Cerebellar nuclear complex (tissue), 1 donor: ENCODE measurements around the gene FAM53B.

Source experiments
- DNase-seq, 2 experiments: peaks; one replicate each; lab custom pipeline; 2025; lab: John Stamatoyannopoulos, UW

The FAM53B gene

DNA sequence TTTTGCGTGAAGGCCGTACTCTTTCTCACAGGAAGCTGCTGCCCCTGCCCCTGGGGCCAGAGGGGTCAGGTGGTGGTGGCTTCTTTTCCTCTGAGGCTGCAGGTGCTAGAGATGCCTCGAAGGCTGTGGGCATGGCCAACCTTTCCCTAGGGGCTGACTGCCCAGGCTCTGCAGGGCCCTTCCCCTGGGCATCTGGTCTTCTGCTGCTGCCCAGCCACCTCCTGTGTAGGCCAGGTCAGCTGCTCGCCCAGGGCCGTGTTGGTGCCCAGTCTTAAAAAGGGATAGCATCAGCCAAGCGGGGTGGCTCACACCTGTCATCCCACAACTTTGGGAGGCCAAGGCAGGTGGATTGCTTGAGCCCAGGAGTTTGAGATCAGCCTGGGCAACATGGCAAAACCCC is 114.3 kb downstream of the FAM53B start:
- DNase-seq, result no peak

DNA sequence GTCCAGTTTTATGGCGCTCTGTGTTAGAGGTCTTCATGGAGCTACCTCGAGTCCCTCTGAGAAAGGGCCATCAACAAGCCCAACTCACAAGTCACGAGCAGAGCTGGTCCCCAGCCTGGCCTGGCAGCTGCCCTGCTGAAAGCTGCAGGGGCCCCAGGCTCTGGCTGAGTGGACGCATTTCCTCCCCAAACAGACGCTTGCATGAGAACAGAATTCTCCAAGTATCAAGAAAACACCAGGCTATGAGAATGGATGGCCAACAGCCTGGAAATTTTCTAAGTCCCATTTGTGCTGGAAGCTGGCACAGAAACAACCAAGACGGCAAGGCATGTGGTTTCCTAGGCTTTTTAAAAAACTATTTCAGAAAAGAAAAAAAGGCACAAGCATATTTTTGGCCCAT is 114.8 kb downstream of the FAM53B start:
- DNase-seq, result peak in 1 of 2 experiments; percentile 33

DNA sequence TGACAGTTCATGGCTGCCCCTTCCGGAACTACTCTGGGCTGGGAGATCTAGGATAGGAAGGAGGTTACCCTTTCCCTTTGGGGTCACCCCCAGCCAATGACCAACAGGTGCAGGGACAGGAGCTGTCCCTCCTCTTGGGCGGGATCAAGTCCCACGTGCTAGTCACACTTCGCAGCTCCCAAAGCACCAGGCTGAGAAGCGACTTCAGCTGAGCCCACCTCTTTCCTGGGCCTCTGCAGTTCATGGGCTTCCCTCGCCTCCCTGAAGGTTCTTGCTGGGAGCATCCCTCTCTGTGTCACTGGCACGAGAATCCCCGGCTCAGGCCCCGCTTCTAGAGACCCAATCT is 115.5 kb downstream of the FAM53B start:
- no peak for DNase-seq

DNA sequence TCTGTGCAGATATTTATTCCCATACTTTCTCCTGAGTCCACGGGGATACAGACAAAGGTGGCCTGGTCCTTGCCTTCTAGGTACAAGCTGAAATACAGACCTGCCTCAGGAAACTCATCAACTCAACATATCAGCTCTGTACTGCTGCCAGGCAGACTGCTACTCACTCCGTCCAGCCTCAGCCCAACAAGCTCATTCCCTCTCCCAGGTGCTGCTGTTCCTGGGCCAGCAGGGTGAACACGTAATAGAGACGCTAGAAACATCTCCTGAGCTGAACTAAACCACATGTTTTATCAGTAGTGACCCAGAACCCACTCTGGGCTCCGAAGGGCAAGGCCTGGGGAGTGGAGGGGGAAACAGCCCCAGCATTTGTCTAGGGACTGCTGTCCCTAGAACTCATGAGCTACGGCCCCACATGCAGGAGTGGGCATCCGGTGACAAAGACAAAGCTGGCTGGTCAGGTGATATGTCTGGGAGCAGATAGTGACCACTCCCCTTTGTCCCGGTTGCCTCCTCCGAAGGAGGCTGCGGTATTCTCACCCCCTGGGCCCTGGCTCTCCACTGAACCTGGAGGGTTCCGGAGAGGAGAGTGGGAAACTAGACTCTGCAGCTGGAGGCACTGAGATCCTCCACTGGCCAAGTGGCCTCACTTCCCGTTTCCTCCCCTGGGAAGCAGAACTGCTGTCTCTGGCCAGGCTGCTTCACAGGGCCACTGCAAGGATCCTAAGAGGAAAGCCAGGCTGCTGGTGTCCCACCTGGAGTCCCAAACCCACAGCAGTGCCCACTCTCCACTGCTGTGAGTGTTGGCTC is 116.1 kb downstream of the FAM53B start:
- DNase-seq, result no peak

DNA sequence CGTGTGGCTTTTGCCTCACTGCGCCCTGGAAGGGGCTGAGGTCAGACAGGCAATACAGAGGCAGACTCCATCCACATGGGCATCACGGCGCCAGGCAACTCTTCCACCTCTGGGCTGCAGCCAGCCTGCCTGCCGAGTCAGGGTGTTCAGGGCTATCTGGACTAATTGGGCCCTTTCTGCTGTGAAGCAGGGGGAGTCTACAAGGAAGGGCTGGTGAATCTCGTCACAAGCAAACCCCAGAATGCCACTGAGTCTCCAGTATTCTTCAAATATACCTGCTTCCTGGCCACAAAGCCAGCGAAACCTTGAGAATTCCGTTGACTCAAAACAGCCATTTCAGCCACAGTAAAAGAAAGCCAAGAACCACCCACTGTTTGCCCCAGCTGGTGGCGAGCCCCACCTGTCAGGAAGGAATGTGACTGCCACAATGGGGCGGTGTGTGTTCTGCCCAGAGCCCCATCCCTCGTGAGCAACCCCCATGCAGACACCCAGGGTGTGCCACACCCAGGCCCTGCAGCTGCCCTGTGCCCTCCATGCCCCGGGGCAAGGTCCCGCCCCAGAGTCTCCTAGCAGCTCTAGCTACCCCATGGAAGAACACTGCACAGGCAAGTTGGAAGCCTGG is 117.3 kb downstream of the FAM53B start:
- DNase-seq, result no peak

DNA sequence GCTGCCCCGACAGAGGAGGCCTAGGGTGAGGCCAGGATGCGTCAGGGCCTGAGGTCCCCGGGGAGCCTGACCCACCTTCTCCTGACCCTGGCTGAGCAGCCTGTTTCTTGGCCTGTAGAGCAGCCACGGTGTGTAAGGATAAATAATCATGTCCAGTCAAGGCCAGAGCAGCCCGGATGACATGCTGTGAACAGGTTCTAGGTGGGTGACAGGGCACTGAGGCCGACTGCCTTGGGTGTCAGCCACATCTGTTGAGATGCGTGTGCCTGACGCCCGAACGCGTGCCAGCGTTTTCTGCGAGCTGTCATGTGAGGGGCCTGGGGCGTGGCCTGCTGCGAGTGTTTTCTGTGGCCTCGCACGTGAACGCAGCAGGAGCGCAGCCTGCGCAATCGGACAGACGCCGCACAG is 118.3 kb downstream of the FAM53B start:
- DNase-seq, result no peak

DNA sequence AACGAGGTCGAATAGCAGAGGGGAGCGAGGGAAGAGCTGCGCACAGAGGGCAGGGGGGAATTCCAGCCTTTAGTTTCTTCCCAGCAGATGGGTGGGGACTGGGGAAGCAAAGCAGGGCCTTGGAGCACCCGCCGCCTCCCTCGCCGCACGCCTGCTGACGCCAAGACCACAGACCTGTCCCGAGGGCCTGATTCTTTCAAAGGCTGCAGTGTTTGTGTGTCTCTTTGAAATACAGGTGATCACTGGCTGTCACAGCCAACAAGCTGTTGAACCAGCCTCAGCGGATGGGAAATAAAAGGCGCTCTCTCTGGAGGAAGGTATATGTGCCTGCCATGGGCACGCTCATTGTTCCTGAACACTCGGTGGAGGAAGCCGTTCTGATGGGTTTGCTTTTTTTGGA is 119.3 kb downstream of the FAM53B start:
- no peak for DNase-seq

DNA sequence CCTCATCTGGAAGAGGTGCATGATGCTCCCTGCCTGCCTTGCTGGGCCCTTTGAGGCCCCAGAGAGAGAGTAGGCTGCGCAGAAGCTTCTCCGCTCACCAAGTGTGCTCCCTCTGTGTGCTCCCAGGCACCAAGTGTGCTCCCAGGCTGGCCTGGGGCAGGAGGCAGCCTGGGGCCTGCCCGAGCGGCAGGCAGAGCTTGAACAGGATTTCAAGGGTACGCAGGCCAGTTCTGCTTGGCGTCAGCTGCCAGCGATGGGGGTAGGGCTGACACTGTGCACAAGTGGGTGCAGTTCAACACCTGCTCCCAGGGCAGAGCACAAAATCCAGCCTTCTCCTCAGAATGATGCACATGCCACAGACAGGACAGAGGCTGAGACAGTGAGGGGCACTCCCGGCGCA is 119.7 kb downstream of the FAM53B start:
- DNase-seq, result no peak

DNA sequence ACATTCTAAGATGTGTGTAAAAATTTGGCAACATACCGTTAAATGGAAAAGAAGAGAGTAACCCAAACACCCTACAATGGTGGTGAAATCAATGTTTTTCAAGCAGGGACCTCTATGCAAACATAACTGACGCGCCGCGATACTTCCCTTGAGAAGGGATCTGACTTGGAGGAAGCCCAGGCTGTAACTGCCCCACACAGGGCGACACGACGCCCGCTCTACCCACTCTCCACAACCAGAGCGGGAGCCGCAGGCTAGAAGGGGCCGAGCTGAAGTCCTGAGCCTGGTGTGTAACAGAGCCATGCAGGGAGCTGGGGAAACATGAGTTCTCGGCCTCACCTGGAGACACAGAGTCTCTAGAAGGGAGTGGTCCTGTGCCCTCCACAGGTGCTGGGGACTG is 120.2 kb downstream of the FAM53B start:
- no peak for DNase-seq

DNA sequence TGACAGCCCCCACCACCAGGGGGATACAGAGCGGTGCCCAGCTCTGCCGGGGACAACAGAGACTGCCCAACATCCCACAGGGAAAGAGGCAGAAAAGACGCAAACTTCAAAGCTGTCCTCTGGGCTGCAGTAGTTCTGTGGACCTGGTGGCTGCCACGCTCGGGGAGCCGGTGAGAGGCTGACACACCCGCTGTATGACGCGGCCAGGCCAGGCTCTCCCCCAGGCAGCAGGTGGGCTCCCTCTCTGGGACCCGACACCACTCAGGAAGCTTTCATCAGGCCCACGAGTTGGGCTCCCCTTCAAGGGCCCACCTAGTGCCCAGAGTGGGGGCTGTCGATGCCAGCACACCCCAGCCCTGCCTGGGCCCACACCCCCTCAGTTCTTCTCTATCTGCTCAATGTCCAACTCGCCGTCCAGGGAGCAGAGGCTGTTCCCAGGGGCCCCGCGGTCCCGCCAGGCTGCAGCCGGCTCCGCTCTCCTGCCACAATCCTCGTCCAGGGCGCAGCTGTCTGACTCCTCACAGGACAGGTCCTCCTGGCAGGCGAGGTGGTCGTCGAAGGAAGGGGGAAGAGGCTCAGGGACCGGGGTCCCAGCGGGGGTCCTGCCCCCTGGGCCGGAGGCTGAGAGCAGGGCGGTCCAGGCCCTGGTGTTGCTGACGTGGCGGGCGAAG is 121.2 kb downstream of the FAM53B start:
- DNase-seq, result no peak

DNA sequence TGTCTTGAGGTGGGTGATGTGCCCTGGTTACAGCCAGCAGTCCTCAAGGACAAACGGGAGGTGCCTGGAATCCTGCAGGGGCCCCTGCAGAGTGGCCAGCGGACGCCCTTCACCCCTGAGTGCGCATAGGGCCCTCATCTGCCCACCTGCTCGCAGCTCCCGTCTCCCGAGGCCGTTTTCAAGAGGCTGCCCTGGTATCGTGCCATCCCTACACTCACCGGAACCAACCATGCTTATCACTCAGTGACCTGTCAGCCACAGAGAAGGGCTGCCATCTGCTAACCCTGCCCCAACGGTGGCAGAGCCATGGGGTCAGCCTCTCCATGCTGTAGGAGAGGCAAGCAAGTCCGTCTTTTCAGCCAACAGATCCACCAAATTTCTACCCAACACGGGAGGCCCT is 122.0 kb downstream of the FAM53B start:
- no peak for DNase-seq

DNA sequence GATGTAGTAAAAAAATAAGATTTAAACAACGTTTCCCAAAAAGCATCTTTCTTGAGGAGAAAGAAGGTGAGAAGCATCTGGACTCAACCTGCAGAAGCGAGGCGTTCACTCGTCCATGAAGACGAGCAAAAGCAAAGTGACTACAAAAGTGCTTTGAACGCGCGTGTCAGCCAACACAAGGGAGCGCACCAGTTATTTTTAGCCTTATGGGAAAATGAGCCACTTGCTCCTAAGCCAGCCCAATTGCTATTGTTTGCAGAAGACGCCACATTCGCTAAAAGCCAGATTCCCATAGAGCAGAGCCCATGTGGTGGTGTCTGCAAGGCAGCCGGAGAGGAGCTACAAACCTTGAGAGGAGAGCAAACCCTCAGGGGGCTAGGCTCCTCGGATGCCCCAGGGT is 122.5 kb downstream of the FAM53B start:
- DNase-seq, result peak in 1 of 2 experiments; percentile 40

DNA sequence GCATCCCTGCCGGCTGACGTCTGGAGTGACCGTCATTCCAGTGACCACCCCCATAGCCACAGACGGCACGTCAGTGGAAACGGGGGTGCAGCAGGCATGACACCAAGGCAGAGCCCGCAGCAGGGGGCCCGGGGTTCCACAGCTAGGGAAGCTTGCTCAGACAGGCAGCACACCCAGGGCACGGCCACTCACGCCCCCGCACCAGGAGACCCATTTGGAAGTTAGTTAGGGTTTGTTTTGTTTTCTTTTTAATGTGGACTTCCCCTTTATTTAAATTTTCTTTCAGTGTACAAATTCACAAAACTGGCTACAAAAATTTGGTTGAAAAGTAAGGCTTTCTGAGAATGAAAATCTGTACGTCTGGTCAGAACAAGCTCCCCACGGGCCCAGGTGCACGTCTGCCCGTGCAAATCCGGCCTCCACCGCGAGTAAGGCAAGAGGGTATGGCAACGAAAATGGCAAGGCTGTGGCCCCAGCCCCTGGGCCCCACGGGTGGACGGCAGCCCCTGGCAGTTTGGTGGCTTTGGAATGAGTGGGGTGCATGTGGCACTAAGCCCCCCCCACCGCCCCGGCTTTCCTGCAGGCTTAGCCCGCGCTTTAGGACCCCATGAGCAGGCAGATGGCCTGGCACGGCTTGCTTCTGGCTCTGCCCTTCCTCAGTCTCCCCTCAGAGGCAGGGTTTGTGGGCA is 124.2 kb downstream of the FAM53B start:
- DNase-seq, result no peak

DNA sequence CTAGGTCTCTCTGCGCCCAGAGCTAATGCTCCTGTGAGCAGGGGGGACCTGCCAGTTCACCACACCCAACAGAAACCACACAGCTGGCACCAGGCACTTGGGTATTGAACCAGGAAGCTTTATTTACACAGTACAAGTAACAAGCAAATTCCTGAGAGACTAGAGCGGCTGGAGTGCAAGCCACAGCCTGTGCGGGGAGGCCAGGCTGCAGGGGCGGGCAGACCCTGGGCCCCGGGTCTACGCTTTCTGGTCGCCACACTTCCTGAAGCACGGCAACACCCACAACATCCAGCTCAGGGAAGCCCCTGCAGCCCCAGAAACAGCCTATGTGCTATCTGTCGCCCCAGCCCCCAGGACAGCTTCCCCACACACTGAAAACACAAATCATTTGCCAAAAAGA is 125.0 kb downstream of the FAM53B start:
- no peak for DNase-seq

DNA sequence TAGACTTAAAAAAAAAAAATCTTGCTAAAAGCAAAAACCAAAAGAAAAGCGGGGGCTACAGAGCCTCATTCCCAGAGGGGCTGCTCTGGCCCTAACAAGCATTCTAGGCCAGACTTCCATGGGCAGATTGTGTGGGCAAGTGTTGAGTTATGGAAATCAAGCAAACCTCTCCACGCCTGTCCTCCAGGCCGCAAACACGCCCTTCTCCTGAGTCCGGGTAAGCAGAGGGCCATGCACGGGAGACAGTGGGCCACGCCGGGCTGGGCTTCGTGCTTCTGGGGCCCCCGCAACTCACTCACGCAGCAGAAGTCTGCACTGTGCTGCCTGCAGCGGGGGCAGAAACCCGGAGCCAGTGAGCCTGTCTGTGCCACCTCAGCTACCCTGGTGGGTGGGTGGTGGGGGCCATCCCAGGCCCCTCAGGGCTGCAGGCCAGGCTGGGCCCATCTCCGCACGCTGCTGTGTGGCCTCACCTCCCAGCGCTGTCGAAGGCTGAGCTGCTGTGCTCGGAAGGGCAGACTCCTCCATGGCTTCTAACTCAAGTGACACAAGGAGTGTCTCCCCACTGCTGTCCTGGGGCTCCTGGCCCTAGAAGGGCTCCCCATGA is 125.6 kb downstream of the FAM53B start:
- DNase-seq, result no peak

DNA sequence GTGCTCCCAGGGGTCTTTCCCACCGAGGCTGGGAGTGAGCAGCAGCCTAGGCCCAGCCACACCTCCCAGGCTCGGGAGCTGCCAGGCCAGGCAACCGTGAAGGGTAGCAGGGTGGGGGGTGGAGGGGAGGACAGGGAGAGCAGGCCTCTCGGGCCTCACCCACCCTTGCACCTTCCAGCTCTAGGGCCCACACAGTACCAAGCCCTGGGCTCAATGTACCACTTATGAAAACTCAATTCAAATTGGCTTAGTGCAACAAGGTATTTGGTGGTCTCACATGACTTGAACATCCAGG is 127.4 kb downstream of the FAM53B start:
- no peak for DNase-seq

DNA sequence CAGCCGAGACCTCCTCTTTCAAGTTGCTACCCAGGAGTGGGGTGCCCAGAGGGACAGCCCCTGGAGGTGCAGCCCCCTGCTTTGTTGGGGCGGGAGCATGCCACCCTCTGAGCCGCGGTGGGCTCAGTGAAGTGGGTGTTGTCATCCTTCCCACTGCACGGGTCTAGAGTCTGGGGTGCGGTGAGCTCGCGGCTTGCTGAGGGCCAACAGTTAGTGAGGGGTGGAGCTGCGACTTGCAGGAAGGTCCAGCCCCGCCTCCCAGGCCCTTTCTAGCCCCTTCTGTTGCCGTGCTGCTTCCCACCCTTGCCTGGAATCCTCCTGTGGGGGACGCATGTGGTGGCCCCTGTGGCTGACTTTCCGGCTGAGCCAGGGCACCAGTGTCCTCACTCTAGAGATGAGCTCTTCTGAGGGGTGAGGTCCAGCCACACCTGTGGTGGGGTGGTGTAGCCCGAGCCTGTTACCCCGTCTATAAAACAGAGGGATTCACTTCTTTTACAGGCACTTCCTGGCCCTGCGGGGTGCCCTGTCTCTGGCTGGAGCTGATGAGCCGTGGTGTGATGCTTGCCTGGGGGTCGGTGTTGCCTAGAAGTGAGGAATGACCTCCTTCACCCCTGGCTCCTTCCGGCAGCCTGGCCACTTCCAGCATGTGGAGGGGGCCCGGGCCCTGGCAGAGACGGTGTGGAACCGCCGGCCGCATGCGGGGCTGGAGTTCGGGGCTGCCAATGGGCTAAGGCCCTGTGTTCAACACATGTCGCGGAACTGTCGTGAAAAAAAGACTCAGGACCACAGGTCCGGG is 127.9 kb downstream of the FAM53B start:
- no peak for DNase-seq

DNA sequence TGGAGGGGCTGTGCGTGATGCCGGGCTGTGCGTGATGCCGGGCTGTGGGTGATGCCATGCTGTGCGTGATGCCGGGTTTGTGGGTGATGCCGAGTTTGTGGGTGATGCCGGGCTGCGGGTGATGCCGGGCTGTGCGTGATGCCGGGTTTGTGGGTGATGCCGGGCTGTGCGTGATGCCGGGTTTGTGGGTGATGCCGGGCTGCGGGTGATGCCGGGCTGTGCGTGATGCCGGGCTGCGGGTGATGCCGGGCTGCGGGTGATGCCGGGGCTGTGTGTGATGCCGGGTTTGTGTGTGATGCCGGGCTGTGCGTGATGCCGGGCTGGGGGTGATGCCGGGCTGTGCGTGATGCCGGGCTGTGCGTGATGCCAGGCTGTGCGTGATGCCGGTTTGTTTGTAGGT is 128.9 kb downstream of the FAM53B start:
- DNase-seq, result no peak

DNA sequence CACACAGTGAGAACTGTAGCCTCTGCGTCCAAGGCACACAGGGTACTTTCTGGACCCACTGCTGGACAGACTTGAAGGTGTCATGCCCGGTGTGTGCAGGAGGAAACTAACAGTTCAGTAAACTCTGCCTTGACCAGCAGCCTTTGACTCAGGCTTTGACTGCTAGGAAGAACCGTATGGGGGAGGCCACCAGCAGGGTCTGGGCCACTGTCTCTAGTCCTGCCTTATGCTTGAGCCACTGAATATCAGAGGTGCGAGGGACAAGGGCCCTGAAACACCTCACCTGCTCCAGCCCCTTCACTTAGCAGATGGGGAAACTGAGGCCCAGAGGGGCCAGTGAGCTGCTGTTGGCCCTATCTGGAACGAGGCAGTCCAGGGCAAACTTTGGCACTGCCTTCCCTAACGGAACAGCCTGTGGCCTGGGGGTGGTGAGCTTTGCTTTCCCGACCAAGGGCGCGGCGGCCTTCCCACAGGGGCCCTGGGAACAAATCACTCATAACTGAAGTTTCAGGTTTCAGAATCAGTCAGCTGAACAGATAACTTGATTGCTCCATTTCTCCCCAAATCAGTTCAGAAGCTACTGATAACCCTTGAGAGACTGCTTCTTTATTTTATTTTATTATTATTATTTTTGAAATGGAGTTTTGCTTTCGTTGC is 130.0 kb downstream of the FAM53B start:
- no peak for DNase-seq

DNA sequence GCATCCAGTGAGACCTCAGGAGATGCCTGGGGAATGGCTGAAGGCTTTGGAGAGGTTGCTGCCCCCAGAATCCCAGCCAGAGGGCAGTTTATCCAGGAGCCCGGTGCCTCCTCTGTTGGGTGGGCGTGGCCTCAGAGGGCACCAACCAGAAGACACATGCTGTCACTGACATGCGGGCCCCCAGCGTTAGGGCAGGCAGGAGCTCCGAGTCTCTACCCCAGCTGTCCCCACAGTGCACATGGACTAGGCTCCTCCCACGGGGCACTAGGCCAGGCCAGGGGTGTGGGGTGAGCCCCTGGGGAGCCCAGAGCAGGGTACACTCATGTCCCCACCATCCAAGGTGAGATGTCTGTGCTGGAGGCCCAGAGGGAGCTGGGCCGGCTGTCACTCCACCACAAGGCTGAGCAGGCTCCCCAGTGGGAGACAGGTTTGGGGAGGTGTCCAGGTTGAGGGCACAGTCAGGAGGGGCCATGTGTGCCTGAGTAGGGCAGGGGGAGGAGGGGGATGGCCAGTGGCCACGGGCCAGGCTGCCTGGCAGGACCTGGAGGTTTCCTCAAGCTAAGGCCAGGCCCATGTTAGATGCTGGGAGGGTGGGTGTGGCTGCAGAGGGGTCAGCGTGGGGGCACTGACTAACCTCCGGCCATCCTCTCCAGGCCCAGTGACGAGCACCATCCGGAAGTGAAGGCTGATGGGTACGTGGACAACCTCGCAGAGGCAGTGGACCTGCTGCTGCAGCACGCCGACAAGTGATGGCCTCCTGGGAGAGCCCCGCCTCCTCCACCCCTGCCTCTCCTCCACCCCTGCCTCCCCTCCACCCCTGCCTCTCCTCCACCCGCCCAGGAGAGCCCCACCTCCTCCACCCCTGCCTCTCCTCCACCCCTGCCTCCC is 131.3 kb downstream of the FAM53B start:
- no peak for DNase-seq
